Pancreas (tissue), 10 donors: ENCODE results near the gene PNPLA6. TPM values are rescaled to one million over a fixed set of nuclear protein-coding genes. Genes with fewer than 3 reads are reported as not detected.
"Not testable (repeated sequence)": the region's sequence is repeated elsewhere in the genome, so short reads cannot be mapped to it uniquely, and the experiment has no call there.

ENCODE experiments used
- ATAC-seq, 4 donors: fragments of 200-7000 bp; cut with Tn5 transposase; one replicate each; pipeline versions ENCODE4 v1.8.0 to v1.9.1; 2020; ENCODE audit warnings: mild to moderate bottlenecking in 4 of 4, moderate library complexity in 4 of 4
- DNase-seq, 6 donors: peaks; one replicate each; pipeline ENCODE4 v3.0.0-alpha.2; 2020
- FAIRE-seq: peaks from 2 replicates; lab custom pipeline; 2012; peaks lifted over from hg19 to GRCh38; lab: Jason Lieb, UNC
- H3K27ac ChIP-seq, 4 donors: fragments of 200-600 bp; sonication (generic); 1 replicate in 3 of 4; 2 replicates in 1 of 4; pipeline versions ENCODE4 v1.5.0 to v1.8.0; 2020
- H3K27me3 ChIP-seq, 4 donors: fragments of 200-600 bp; one replicate each; pipeline ENCODE4 v1.8.0; 2021
- H3K36me3 ChIP-seq, 3 donors: fragments of 200-600 bp; sonication (generic) in 1 of 3; one replicate each; pipeline versions ENCODE4 v1.5.0 to v1.8.0; 2020 to 2021
- H3K4me1 ChIP-seq, 3 donors: fragments of 200-600 bp; one replicate each; pipeline ENCODE4 v1.8.0; 2021
- H3K4me3 ChIP-seq, 4 donors: fragments of 200-600 bp; sonication (generic) in 2 of 4; one replicate each; pipeline versions ENCODE4 v1.5.0 to v1.8.0; 2020 to 2021
- H3K9me3 ChIP-seq, 4 donors: fragments of 200-600 bp; one replicate each; pipeline ENCODE4 v1.8.0; 2021
- CTCF ChIP-seq, 4 donors: fragments of 200-600 bp; sonication (generic) in 3 of 4; IDR thresholded peaks; one replicate each; pipeline versions ENCODE4 v1.5.0 to v1.8.0; 2021; ENCODE audit warnings: antibody characterized with exemption in 4 of 4
- WGBS, 2 donors: extraction: QIAGEN DNeasy Blood & Tissue Kit; methylation state at CpG; one replicate each; pipeline ENCODE4 v1.1.7; 2013; 5-methylcytosine and 5-hydroxymethylcytosine counted together
- intact Hi-C, 3 donors: fragments of 100-400 bp; cut with DNase I; formaldehyde crosslinking; loops; one replicate each; pipeline versions ENCODE4 v1.11.1 to v1.14.2; 2022
- polyA plus RNA-seq, 2 donors: library from polyadenylated mRNA; stranded (reverse); fragments of 200-250 nt; gene quantifications; one replicate each; pipeline ENCODE4 v1.2.3, GENCODE V29; 2013
- total RNA-seq, 6 donors: library from RNA; stranded (reverse); fragmentation: NEBNext Ultra II Directional in 4 of 6; extraction: Animal tissue kit (Norgen Biotek cat#: 25700) in 4 of 6; gene quantifications; one replicate each; pipeline versions ENCODE4 v1.2.1 to v1.2.4, GENCODE V29; 2021 to 2023
- donor health status: healthy with polysubstance abuse.
- donor health status: DM: no; HTN: no; CAD: no; lungs with moderate emphysema.
- donor health status: DM: no; HTN: no; CAD: no.
- donor health status: control.
- donor health status: control.
- donor health status: Bipolar disorder and iron deficiency.
- donor health status: DM: yes; HTN: yes; CAD: no.
- donor health status: DM: no; HTN: no; CAD: no.
- donor health status: DM: no; HTN: no; CAD: no.
- donor health status: DM: yes; HTN: yes; CAD: no.

The PNPLA6 gene
- total and polyA plus RNA-seq, 8 donors = 25.4 to 86.2 (median 34.1) TPM

DNA sequence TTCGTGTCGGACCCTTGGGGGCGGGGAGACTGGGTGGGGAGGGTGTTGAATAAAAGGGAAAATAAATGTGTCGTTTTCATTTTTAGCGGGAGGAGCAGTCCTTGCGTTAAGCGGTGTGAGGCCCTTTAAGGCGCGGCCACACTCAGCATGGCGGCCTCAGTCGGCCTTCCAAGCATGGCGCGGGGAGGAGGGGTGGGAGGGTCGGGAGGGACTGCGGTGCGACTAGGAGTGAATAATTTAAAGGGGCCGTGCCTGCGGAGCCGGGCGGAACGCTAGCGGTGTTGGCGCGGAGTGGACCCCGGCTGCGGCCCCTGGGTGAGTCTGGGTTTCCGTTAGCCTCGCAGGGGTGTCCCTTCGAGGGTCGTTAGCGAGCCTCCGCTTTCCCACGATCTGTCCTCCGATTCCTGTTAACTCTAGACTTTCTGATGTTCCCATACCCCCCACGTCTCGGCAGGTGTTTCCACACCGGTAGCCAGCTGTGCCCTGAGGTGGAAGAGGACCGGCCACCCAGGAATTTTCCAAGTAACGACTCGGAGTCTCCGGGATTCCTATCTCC, 1.5 kb upstream of the PNPLA6 start:
- Histone ChIP-seq H3K9me3 (no peaks in the 10 kb centered on the region), H3K4me1 (peaks cover 0 to 5% (median 0%) of the 10 kb centered on the region in 3 donors), H3K27ac (peak overlapping the region; percentile 59 to 87 (median 80)), H3K4me3 (peak overlapping the region; percentile 80 to 95 (median 88)), H3K27me3 (no peaks in the 10 kb centered on the region), H3K36me3 (no peaks in the 10 kb centered on the region)
- peak; percentile 86 to 94 (median 88) for DNase-seq
- no peak for FAIRE-seq
- 1% methylated on average over 41 of the region's 41 CpGs for WGBS, 2 donors
- peak; percentile 77 to 82 (median 80) for ATAC-seq
- TF ChIP-seq CTCF (IDR thresholded peaks at IDR 0.05) = no peak
- intact Hi-C loops = no loop called here

GRCh38 chr19:7534531-7535046, 928 bp upstream of the PNPLA6 start:
- TF ChIP-seq CTCF (IDR thresholded peaks at IDR 0.05) = no peak
- FAIRE-seq = no peak

DNA sequence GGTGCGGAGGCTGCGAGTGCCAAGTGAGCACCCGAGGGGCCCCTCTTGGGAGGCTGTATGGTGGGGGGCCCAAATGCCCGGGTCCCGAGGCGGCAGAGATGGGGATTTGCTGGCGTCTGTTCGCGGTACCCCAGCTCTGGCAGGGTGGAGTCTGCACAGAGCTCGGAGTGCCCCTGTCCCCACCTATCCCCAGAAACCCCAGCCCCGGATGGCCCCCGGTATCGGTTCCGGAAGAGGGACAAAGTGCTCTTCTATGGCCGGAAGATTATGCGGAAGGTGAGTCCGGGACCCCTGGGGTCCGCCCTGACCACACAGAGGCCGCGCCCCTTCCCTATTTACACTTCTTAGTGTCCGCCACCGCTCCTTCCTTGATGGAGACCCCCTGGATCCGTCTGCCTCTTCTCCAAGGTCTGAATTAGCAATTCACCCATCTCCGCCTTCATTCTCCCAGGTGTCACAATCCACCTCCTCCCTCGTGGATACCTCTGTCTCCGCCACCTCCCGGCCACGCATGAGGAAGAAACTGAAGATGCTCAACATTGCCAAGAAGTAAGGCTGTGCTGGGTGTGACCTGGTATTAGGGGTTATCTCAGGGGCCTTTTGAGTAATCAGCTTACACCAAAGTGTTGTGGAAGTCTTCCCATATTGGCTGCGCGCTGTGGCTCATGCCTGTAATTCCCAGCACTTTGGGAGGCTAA, 630 bp downstream of the PNPLA6 start:
- no peak for TF ChIP-seq CTCF (IDR thresholded peaks at IDR 0.05)
- peak overlapping the region; percentile 80 to 95 (median 88) for H3K4me3 ChIP-seq
- peak overlapping the region in 1 of 4 donors; percentile 87 for H3K27ac ChIP-seq
- peaks cover 0 to 12% (median 0%) of the 10 kb centered on the region in 3 donors for H3K36me3 ChIP-seq
- intact Hi-C loops = no loop called here
- no peaks in the 10 kb centered on the region for H3K9me3 ChIP-seq
- ATAC-seq (no peak), DNase-seq (peak in 1 of 6 donors; percentile 52), FAIRE-seq (no peak)
- WGBS, 2 donors = 19 to 23% methylated on average over 30 of the region's 30 CpGs
- peaks cover 0 to 5% (median 0%) of the 10 kb centered on the region in 3 donors for H3K4me1 ChIP-seq
- H3K27me3 ChIP-seq = no peaks in the 10 kb centered on the region

More at GRCh38 chr19:7534531-7535046, 928 bp upstream of the PNPLA6 start:
- WGBS, 2 donors = 0% methylated on average over 27 of the region's 27 CpGs
- no peaks in the 10 kb centered on the region for H3K27me3 ChIP-seq
- DNase-seq (peak in 4 of 6 donors; percentile 40 to 63 (median 58)), ATAC-seq (peak; percentile 42 to 59 (median 55))
- no peaks in the 10 kb centered on the region for H3K36me3 ChIP-seq
- peak overlapping the region; percentile 80 to 95 (median 88) for H3K4me3 ChIP-seq
- peaks cover 0 to 5% (median 0%) of the 10 kb centered on the region in 3 donors for H3K4me1 ChIP-seq
- peak overlapping the region; percentile 59 to 87 (median 80) for H3K27ac ChIP-seq
- H3K9me3 ChIP-seq = no peaks in the 10 kb centered on the region
- intact Hi-C loops = no loop called here

DNA sequence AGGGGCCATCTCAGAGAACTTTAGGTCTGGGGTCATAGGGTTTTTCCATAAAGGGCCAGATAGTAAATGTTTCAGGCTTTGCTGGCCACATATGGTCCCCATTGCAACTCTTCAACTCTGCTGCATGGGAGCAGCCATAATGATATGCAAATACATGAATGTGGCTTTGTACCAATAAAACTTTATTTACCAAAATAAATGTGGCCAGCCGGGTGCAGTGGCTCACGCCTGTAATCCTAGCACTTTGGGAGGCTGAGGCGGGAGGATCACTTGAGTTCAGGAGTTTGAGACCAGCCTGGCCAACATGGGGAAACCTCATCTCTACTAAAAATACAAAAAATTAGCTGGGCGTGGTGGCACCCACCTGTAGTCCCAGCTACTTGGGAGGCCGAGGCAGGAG, 3.5 kb downstream of the PNPLA6 start:
- H3K36me3 ChIP-seq = peaks cover 0 to 17% (median 5%) of the 10 kb centered on the region in 3 donors
- H3K27ac ChIP-seq, H3K27me3 ChIP-seq, DNase-seq, intact Hi-C loops, ATAC-seq, H3K9me3 ChIP-seq, H3K4me1 ChIP-seq, FAIRE-seq, H3K4me3 ChIP-seq: not testable (repeated sequence)
- 97 to 98% methylated on average over 5 of the region's 5 CpGs for WGBS, 2 donors

- no peak for DNase-seq
- intact Hi-C loops = loop anchor here in 1 of 3 donors (10.0 kb wide), 1 partner anchor 175 kb away; no protein-coding TSS in a partner anchor
- no peaks in the 10 kb centered on the region for H3K27me3 ChIP-seq
- FAIRE-seq = no peak
- no peak for TF ChIP-seq CTCF (IDR thresholded peaks at IDR 0.05)
- 95 to 96% methylated on average over 28 of the region's 28 CpGs for WGBS, 2 donors
- no peak overlapping the region for H3K27ac ChIP-seq
- H3K9me3 ChIP-seq = no peaks in the 10 kb centered on the region
- no peak for ATAC-seq
- H3K36me3 ChIP-seq = peaks cover 0 to 17% (median 5%) of the 10 kb centered on the region in 3 donors
- peaks cover 0 to 5% (median 0%) of the 10 kb centered on the region in 3 donors for H3K4me1 ChIP-seq
- no peak overlapping the region for H3K4me3 ChIP-seq
Observed at GRCh38 chr19:7539827-7540425, 4.4 kb downstream of the PNPLA6 start.
